ENCODE measurements around the gene C12orf57. TPM values are rescaled to one million over a fixed set of nuclear protein-coding genes. Genes with fewer than 3 reads are reported as not detected.
"Not testable (repeated sequence)": the region's sequence is repeated elsewhere in the genome, so short reads cannot be mapped to it uniquely, and the experiment has no call there.

The C12orf57 gene
- total and polyA plus RNA-seq, 12 donors = 134 to 654 (median 175) TPM

- Histone ChIP-seq H3K4me3 (peak overlapping the region in 7 of 10 donors; percentile 66 to 89 (median 78)), H3K27me3 (no peaks in the 10 kb centered on the region), H3K9me3 (no peaks in the 10 kb centered on the region), H3K27ac (peak overlapping the region in 6 of 10 donors; percentile 69 to 90 (median 88)), H3K36me3 (peaks cover 0 to 21% (median 0%) of the 10 kb centered on the region in 9 donors), H3K4me1 (peaks cover 0 to 16% (median 11%) of the 10 kb centered on the region in 9 donors)
- intact Hi-C loops (cut with DNase I) = no loop called here
- ATAC-seq (peak in 1 of 8 donors; percentile 11), DNase-seq (no peak)
- 55 to 67% methylated on average over 5 of the region's 5 CpGs for WGBS, 2 donors
- TF ChIP-seq, protein P1, sequence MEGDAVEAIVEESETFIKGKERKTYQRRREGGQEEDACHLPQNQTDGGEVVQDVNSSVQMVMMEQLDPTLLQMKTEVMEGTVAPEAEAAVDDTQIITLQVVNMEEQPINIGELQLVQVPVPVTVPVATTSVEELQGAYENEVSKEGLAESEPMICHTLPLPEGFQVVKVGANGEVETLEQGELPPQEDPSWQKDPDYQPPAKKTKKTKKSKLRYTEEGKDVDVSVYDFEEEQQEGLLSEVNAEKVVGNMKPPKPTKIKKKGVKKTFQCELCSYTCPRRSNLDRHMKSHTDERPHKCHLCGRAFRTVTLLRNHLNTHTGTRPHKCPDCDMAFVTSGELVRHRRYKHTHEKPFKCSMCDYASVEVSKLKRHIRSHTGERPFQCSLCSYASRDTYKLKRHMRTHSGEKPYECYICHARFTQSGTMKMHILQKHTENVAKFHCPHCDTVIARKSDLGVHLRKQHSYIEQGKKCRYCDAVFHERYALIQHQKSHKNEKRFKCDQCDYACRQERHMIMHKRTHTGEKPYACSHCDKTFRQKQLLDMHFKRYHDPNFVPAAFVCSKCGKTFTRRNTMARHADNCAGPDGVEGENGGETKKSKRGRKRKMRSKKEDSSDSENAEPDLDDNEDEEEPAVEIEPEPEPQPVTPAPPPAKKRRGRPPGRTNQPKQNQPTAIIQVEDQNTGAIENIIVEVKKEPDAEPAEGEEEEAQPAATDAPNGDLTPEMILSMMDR (IDR thresholded peaks at IDR 0.05) = no peak
Measured at GRCh38 chr12:6905414-6906040, 38.3 kb upstream of the C12orf57 start.

DNA sequence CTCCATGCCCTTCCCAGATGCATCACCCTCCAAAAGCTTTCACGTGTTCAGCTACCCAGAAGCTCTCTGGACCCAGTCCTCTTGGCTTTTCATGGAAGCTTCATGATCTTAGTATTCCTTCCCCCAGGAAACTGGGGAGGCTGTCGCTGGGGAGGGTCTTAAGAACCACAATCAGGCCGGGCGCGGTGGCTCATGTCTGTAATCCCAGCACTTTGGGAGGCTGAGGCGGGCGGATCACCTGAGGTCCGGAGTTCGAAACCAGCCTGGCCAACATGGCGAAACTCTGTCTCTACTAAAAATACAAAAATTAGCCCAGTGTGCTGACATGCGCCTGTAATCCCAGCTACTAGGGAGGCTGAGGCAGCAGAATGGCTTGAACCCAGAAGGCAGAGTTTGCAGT lies 35.7 kb upstream of the C12orf57 start:
- Histone ChIP-seq H3K36me3 (peaks cover 0 to 21% (median 0%) of the 10 kb centered on the region in 9 donors), H3K27me3 (peaks cover 0 to 12% (median 0%) of the 10 kb centered on the region in 7 donors), H3K4me1 (peaks cover 0 to 16% (median 11%) of the 10 kb centered on the region in 9 donors)
- intact Hi-C loops (cut with DNase I); ATAC-seq; H3K27ac ChIP-seq; DNase-seq; H3K9me3 ChIP-seq; H3K4me3 ChIP-seq: not testable (repeated sequence)
- 96% methylated on average over 11 of the region's 11 CpGs for WGBS, 2 donors

- Histone ChIP-seq H3K36me3 (peaks cover 0 to 21% (median 0%) of the 10 kb centered on the region in 9 donors), H3K27me3 (peaks cover 0 to 26% (median 0%) of the 10 kb centered on the region in 7 donors), H3K27ac (no peak overlapping the region), H3K4me3 (no peak overlapping the region), H3K9me3 (no peaks in the 10 kb centered on the region), H3K4me1 (peaks cover 0 to 18% (median 11%) of the 10 kb centered on the region in 9 donors)
- whole genome bisulfite sequencing, 2 donors = 87 to 92% methylated on average over 4 of the region's 4 CpGs
- intact Hi-C loops (cut with DNase I) = no loop called here
- ATAC-seq (no peak), DNase-seq (no peak)
- TF ChIP-seq, protein P1 (IDR thresholded peaks at IDR 0.05) = no peak
Measured at GRCh38 chr12:6909421-6910145, 34.2 kb upstream of the C12orf57 start.

DNA sequence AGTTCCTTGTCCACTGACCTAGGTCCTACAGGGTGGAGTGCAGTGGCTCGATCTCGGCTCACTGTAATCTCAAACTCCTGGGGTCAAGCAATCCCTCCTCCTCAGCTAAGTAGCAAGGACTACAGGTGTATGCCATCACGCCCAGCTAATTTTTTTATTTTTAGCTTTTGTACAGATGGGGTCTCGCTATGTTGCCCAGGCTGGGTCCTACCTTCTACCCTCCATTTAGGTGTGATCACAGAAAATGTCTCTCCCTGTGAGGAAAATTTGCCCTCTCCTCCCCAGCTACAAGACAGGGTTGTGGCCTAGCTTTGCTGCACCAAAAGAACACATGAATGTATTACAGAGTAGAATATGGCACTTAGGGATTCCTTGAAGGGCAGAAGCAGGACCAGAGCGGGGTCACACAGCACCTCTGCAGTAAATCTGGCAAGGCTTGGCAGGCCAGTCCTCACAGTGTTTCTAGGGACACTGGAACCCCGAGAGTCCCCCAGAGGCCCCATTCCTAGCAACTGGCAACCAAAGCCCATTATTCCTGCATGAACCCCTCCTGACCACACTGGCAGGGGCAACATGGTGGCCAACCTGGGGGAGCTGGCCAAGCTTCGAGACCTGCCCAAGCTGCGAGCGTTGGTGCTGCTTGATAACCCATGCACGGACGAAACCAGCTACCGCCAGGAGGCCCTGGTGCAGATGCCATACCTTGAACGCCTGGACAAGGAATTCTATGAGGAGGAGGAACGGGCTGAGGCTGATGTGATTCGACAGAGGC lies 31.5 kb upstream of the C12orf57 start:
- H3K27me3 ChIP-seq = peaks cover 0 to 39% (median 0%) of the 10 kb centered on the region in 7 donors
- peaks cover 0 to 23% (median 16%) of the 10 kb centered on the region in 9 donors for H3K4me1 ChIP-seq
- peaks cover 0 to 10% (median 0%) of the 10 kb centered on the region in 9 donors for H3K36me3 ChIP-seq
- intact Hi-C loops (cut with DNase I) = no loop called here
- TF ChIP-seq, protein P1 (IDR thresholded peaks at IDR 0.05) = no peak
- no peak overlapping the region for H3K4me3 ChIP-seq
- no peaks in the 10 kb centered on the region for H3K9me3 ChIP-seq
- no peak overlapping the region for H3K27ac ChIP-seq
- ATAC-seq (no peak), DNase-seq (no peak)
- WGBS, 2 donors = 89 to 91% methylated on average over 15 of the region's 15 CpGs
